Stimulated activated CD8-positive, alpha-beta memory T cell treated with anti-CD3 and anti-CD28 coated beads, Interleukin-15, amount 100 ng/mL, for 1 hour (primary cell): Measurements from ENCODE around the gene TEK.

Source experiments
- DNase-seq: peaks from one replicate; pipeline ENCODE4 v3.0.0-alpha.2; 2020; ENCODE audit warnings: low read depth

TEK gene

GRCh38 chr9:27179245-27179865 lies 70.3 kb downstream of the TEK start:
- DNase-seq, result no peak

- DNase-seq, result no peak
These were observed 72.4 kb downstream of the TEK start for GRCh38 chr9:27181381-27181780.

- DNase-seq, result no peak
These were observed 73.4 kb downstream of the TEK start for GRCh38 chr9:27182421-27182820.

- DNase-seq, result no peak
These were observed 74.1 kb downstream of the TEK start for GRCh38 chr9:27183131-27183530.

GRCh38 chr9:27183701-27184100 lies 74.7 kb downstream of the TEK start:
- no peak for DNase-seq

- DNase-seq, result no peak
These were observed 75.7 kb downstream of the TEK start for GRCh38 chr9:27184556-27185351.

- no peak for DNase-seq
These were observed 79.4 kb downstream of the TEK start for GRCh38 chr9:27188426-27188825.

GRCh38 chr9:27189426-27189825 lies 80.4 kb downstream of the TEK start:
- no peak for DNase-seq

GRCh38 chr9:27192291-27192960 lies 83.4 kb downstream of the TEK start:
- DNase-seq, result no peak

GRCh38 chr9:27193886-27194285 lies 84.9 kb downstream of the TEK start:
- DNase-seq, result no peak

GRCh38 chr9:27194401-27195091 lies 85.5 kb downstream of the TEK start:
- no peak for DNase-seq

GRCh38 chr9:27195191-27195590 lies 86.2 kb downstream of the TEK start:
- DNase-seq, result no peak

GRCh38 chr9:27196383-27196782 lies 87.4 kb downstream of the TEK start:
- DNase-seq, result no peak

GRCh38 chr9:27198190-27198589 lies 89.2 kb downstream of the TEK start:
- DNase-seq, result no peak

GRCh38 chr9:27202056-27202455 lies 93.0 kb downstream of the TEK start:
- no peak for DNase-seq

- no peak for DNase-seq
These were observed 94.8 kb downstream of the TEK start for GRCh38 chr9:27203783-27204182.

- no peak for DNase-seq
These were observed 95.6 kb downstream of the TEK start for GRCh38 chr9:27204578-27204977.

GRCh38 chr9:27205198-27205597 lies 96.2 kb downstream of the TEK start:
- DNase-seq, result no peak

- no peak for DNase-seq
These were observed 97.0 kb downstream of the TEK start for GRCh38 chr9:27206041-27206440.

GRCh38 chr9:27209034-27209433 lies 100.0 kb downstream of the TEK start:
- DNase-seq, result no peak

GRCh38 chr9:27210588-27210987 lies 101.6 kb downstream of the TEK start:
- no peak for DNase-seq

- DNase-seq, result no peak
These were observed 103.2 kb downstream of the TEK start for GRCh38 chr9:27212191-27212590.

- DNase-seq, result no peak
These were observed 103.6 kb downstream of the TEK start for GRCh38 chr9:27212621-27213020.
